Psoas muscle (tissue), 8 donors: Measurements from ENCODE around the gene PSMD12. TPM values are rescaled to one million over a fixed set of nuclear protein-coding genes. Genes with fewer than 3 reads are reported as not detected.
A peak's percentile ranks its signal among the peaks of the same experiment; 100 is the strongest.

Experiments used
- ATAC-seq, 4 donors: fragments of 200-7000 bp; cut with Tn5 transposase; one replicate each; pipeline ENCODE4 v1.9.1; 2020; ENCODE audit warnings: moderate library complexity in 3 of 4, mild to moderate bottlenecking in 2 of 4
- DNase-seq, 2 donors: peaks; one replicate each; pipeline ENCODE4 v3.0.0-alpha.2; 2020
- H3K27ac ChIP-seq: fragments of 200-600 bp; one replicate; pipeline ENCODE4 v1.8.0; 2022
- H3K27me3 ChIP-seq, 3 donors: fragments of 200-600 bp in 1 of 3; one replicate each; pipeline versions ENCODE4 v1.6.1 to v1.8.0; 2013 to 2022; ENCODE audit warnings: low read length in 2 of 3, mild to moderate bottlenecking in 2 of 3, moderate library complexity in 1 of 3; ENCODE audit not compliant: insufficient read depth in 3 of 3
- H3K36me3 ChIP-seq, 2 donors: fragments of 200-600 bp in 1 of 2; one replicate each; pipeline versions ENCODE4 v1.6.1 to v1.8.0; 2013 to 2022; ENCODE audit warnings: low read depth in 1 of 2, mild to moderate bottlenecking in 1 of 2, moderate library complexity in 1 of 2; ENCODE audit not compliant: insufficient read depth in 1 of 2
- H3K4me1 ChIP-seq: fragments of 200-600 bp; one replicate; pipeline ENCODE4 v1.8.0; 2022
- H3K4me3 ChIP-seq: fragments of 200-600 bp; one replicate; pipeline ENCODE4 v1.8.0; 2022; ENCODE audit warnings: mild to moderate bottlenecking
- H3K9me3 ChIP-seq: fragments of 200-600 bp; one replicate; pipeline ENCODE4 v1.8.0; 2022
- WGBS, 3 donors: extraction: QIAGEN DNeasy Blood & Tissue Kit; methylation state at CpG; one replicate each; pipeline versions ENCODE4 v1.1.6 to v1.1.7; 2013; 5-methylcytosine and 5-hydroxymethylcytosine counted together
- intact Hi-C, 2 donors: fragments of 100-400 bp; cut with DNase I; formaldehyde crosslinking; loops; one replicate each; pipeline versions ENCODE4 v1.11.0 to v1.14.2; 2022
- polyA plus RNA-seq, 3 donors: library from polyadenylated mRNA; stranded (reverse); fragments of 200-250 nt; gene quantifications; one replicate each; pipeline ENCODE4 v1.2.3, GENCODE V29; 2013
- total RNA-seq, 4 donors: library from RNA; stranded (reverse); fragmentation: NEBNext Ultra II Directional in 2 of 4; extraction: Animal tissue kit (Norgen Biotek cat#: 25700) in 2 of 4; gene quantifications; one replicate each; pipeline versions ENCODE4 v1.2.1 to v1.2.4, GENCODE V29; 2021 to 2023
- TF ChIP-seq, protein P1 (sequence below): fragments of 200-600 bp; IDR thresholded peaks from one replicate; pipeline ENCODE4 v1.8.0; 2022; ENCODE audit warnings: antibody characterized with exemption
- donor health status: healthy with polysubstance abuse.
- donor health status: DM: no; HTN: no; CAD: no; lungs with moderate emphysema.
- donor health status: Bipolar disorder and iron deficiency.
- donor health status: healthy.
- donor health status: DM: yes; HTN: yes; CAD: no.
- donor health status: DM: no; HTN: no; CAD: no.
- donor health status: DM: no; HTN: no; CAD: no.
- donor health status: DM: yes; HTN: yes; CAD: no.

The PSMD12 gene
- total and polyA plus RNA-seq, 7 donors = 66.6 to 281 (median 121) TPM

DNA sequence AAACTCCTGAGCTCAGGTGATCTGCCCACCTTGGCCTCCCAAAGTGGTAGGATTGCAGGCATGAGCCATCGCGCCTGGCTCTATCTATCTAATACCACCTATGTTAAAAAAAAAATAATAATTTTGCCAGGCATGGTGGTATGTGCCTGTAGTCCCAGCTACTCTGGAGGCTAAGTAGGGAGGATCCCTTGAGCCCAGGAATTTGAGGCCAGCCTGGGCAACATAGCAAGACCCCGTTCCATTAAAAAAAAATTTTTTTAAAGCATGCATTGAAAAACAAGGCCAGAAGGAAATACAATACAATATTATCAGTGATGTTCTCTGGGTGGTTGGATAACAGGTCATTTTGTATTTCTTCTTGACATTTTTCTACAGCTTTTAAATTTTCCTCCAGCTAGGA lies 76.1 kb downstream of the PSMD12 start:
- H3K36me3 ChIP-seq = no peaks in the 10 kb centered on the region
- no peaks in the 10 kb centered on the region for H3K27me3 ChIP-seq
- TF ChIP-seq, protein P1, sequence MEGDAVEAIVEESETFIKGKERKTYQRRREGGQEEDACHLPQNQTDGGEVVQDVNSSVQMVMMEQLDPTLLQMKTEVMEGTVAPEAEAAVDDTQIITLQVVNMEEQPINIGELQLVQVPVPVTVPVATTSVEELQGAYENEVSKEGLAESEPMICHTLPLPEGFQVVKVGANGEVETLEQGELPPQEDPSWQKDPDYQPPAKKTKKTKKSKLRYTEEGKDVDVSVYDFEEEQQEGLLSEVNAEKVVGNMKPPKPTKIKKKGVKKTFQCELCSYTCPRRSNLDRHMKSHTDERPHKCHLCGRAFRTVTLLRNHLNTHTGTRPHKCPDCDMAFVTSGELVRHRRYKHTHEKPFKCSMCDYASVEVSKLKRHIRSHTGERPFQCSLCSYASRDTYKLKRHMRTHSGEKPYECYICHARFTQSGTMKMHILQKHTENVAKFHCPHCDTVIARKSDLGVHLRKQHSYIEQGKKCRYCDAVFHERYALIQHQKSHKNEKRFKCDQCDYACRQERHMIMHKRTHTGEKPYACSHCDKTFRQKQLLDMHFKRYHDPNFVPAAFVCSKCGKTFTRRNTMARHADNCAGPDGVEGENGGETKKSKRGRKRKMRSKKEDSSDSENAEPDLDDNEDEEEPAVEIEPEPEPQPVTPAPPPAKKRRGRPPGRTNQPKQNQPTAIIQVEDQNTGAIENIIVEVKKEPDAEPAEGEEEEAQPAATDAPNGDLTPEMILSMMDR = no peak
- peaks cover 8% of the 10 kb centered on the region for H3K4me1 ChIP-seq
- WGBS, 3 donors = 79 to 90% (median 85%) methylated on average over 3 of the region's 3 CpGs
- DNase-seq (no peak), ATAC-seq (no peak)
- intact Hi-C loops = no loop called here
- no peak overlapping the region for H3K4me3 ChIP-seq
- no peak overlapping the region for H3K27ac ChIP-seq
- no peaks in the 10 kb centered on the region for H3K9me3 ChIP-seq

DNA sequence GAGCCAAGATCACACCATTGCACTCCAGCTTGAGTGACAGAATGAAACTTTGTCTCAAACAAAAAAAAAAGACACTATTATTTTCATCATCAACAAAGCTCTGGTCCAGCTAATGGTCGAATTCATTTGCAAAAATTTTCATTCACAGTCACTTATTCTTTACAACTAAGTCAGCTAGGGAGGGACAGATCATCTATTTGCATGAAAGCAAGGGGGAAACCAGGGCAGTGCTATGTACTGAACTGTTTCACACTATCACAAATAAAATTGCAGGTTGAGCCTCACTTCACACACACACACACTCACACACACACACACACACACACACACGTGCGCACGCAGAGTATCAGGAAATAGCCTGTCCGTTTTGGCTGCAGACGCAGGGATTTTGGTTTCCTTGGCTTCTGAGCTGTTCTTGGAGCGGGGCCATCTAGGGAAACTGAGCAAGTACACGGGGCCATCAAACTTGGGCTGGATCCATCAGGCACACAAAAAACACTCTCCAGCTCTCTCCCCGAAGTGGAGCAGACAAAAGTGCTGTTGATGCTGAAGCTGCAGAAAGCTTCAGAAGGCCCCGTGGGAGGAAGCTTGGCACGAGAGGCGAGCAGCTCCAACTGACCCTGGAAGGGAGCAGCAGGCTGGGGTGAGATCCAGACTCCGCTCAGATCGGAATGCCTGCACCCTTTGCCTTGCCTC lies 77.0 kb downstream of the PSMD12 start:
- Histone ChIP-seq H3K27me3 (no peaks in the 10 kb centered on the region), H3K4me3 (peak overlapping the region; percentile 25), H3K4me1 (peaks cover 8% of the 10 kb centered on the region), H3K27ac (no peak overlapping the region), H3K36me3 (no peaks in the 10 kb centered on the region), H3K9me3 (no peaks in the 10 kb centered on the region)
- TF ChIP-seq, protein P1 = no peak
- intact Hi-C loops = no loop called here
- ATAC-seq (peak; percentile 54 to 83 (median 80)), DNase-seq (peak; percentile 83 to 91)
- 2 to 8% (median 3%) methylated on average over 14 of the region's 14 CpGs for WGBS, 3 donors

Other genes starting within 250 kb of the PSMD12 start
- gene HELZ, start 121.4 kb downstream of the PSMD12 start, total RNA-seq = 10 to 100 TPM; 30.8 to 55.7 (median 39.8) TPM
- 10 to 100 TPM in 1 of 3 donors, 1 to 10 TPM in 2; 1.8 to 11.0 (median 3.1) TPM for gene HELZ, start 121.4 kb downstream of the PSMD12 start, polyA plus RNA-seq
- gene PITPNC1, start 10.7 kb upstream of the PSMD12 start, total RNA-seq = 10 to 100 TPM in 1 of 4 donors, 1 to 10 TPM in 3; 6.5 to 12.3 (median 7.6) TPM
- 10 to 100 TPM in 1 of 3 donors, 1 to 10 TPM in 2; 4.4 to 54.7 (median 4.5) TPM for gene PITPNC1, start 10.7 kb upstream of the PSMD12 start, polyA plus RNA-seq